SHP77 (cell line): ENCODE measurements around the gene TMEM63B.
"Not testable (repeated sequence)": the region's sequence is repeated elsewhere in the genome, so short reads cannot be mapped to it uniquely, and the experiment has no call there.

Experiments
- DNase-seq, 2 experiments: peaks; one replicate each; lab custom pipeline; 2025; lab: John Stamatoyannopoulos, UW

The TMEM63B gene

GRCh38 chr6:44127186-44128019 lies at the start of gene TMEM63B, which contains the start of gene MRPL14:
TMEM63B (plus strand) TSS chr6:44127554; CDS start chr6:44134585, 7,031 bp downstream.
MRPL14 (minus strand) TSS chr6:44127452; CDS start chr6:44116611, 10,841 bp downstream.
- DNase-seq: peak; percentile 40 to 73

- no peak for DNase-seq
Measured at GRCh38 chr6:44078219-44078826, 49.0 kb upstream of the TMEM63B start.

DNA sequence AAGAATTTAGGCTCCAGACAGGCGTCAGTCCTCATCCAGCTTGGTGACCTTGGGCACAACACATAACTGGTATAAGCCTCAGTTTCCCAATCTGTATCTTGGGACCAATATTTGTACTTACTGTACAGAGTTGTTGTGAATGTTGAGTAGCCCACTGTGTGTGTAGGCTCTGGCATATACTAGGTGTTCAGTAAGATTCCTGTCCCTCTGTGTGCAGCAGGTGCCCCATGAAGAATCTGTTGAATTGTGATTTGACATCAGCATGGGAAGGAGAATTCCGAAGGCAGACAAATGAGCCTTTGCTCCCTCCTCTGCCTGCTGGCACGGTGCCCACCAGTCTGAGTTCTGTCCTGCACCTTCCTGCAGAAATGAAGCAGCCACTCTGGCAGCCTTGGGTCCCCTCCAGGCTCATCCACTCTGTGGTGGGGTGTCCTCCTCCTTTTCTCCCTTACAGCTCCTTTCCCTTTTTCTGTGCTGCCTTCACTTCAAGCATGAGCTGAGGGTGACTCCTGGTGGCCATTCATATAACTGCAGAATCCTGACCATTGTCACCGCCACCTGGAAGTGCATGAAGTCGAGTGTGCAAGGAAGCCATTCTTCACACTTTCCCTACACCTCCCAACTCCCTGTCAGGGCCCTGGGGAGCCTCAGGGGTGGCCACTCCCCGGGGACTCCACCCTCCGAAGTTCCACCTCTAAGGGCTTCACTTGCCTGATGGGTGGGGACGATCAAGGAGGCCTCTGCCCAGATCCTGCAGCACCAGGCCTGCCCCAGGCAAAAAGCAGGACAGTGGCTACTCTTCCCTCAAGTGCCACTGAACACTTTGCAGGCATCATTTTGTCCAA lies 48.3 kb upstream of the TMEM63B start:
- DNase-seq: no peak

DNA sequence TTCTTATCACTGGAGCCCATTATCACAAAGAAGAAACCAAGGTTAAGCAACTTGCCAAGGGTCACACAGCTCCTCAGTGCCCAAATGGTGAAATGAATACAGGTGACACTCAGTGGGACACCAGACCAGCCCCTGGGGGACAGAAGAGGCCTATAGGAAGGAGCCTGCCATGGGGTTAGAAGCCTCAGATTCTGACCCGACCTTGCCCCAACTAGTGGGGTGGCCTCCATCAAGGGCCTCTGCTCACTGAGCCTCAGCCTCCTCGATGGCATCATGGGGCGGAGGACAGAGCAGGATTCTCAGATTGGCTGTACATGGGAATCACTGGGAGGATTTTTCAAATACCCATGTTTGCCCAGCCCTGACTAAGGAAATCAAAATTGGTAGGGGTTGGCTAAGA lies 47.7 kb upstream of the TMEM63B start:
- no peak for DNase-seq

DNA sequence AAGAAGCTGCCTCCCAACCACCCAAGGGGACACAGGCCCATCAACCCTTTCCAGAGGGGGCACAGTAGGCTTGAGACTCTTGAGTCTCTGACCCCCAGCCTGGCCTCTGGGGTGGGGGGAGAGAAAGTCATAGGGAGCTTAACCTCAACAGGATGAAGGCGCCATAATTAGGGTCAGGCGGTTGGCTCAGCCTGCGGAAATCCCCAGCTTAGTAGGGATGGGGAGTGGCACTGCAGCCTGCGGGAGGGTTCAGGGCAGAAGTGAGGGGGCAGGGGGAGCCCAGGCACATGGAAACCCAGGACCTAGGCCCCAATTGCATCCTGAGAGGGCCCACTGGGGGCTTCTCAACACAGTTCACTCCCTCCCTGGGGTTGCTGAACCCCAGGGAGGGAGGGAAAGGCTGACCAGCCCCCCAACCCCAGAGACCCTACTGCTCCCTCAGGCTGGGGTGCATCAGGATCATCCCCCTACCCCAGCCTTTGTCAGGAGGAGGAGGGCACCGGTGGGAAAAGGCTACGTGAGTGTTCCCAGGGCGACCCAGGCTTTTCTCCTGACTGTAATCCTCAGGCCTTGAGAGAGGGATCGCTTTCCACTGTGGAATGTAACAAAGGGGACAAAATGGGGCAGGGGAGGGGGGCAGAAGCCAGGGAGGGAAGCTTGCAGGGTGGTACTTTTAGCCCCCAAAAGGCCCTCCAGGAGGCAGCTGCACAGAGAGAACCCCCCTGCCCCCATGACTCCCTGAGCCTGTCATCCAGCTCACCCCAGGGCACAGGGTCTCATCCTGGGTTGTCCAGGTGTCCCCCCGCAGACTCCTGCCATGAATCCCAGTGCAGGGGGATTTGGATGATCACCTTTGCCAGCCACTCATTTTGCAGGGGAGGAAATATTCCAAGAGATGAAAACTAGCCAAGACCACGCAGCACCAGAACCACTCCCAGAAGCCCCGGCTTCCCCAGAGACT lies 46.5 kb upstream of the TMEM63B start:
- DNase-seq: no peak

- DNase-seq: no peak
Measured at GRCh38 chr6:44081753-44082152, 45.6 kb upstream of the TMEM63B start.

DNA sequence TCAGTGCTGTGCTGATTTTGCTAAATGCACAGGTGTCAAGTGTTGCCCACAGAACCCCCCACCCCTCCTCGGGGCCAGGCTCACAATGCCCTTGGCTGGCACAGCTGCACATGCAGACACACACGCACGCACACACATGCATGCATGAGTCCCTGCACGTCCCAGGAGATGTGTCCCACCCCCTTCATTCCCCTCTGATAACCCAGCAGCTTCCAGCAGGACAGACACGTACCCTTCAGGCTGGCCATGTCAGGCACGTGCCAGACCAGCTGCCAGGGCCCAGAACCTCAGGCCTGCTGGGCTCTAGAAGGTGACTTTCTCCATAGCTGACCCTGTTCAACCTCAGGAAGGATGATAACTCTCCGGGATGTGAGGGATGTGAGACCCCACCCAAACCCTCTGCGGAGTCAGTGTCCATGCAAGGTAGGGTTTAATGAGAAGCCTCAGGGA lies 44.5 kb upstream of the TMEM63B start:
- DNase-seq: no peak

DNA sequence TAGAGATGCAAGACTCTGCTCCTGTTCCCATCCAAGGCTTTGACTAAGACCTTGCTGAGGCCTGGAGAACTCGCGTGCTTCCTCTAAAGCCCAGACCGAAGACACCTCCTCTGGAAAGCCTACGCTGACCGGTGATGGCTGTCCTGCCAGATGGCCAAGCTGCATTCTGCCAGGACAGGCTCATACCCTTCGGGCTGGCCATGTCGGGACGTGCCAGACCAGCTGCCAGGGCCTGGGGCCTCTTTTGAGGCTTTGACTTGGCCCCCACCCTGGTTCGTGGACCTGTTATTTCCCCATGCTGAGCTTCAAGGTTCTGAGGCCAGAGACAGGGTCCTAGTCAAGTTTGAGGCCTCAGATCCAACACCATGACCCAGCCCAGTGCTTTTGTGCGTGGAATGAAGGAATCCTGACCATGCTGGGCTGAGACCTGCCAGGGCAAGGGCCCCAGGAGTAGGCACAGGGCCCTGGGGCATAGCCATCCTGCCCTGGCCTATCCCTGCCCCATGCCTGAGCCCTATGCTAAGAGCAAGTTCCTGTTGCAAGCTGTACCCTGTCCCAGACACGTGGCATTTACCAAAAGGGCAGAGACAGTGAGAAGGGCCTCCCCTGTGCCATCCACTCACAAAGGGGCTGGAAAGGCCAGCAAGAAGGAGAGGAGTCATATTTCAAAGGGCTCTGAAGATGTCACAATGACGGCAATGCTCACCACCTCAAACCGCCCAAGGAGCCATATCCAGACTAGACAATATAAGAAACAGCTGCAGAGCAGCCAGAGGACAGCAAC lies 42.9 kb upstream of the TMEM63B start:
- DNase-seq: no peak

DNA sequence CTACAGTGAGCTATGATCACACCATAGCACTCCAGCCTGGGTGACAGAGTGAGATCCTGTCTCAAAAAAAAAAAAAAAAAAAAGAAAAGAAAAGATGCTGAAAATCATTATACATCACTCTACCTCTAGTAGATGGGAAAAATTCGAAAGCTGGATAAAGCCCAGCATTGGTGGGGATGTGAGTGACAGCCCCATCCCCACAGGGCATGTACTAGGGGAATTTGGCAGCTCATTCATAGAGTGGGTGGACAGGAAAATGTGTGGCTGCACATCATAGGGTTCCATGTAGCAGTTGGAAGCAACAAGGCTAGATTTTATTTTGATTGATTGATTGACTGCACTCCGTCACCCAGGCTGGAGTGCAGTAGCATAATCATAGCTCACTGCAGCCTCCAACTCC lies 42.1 kb upstream of the TMEM63B start:
- DNase-seq: no peak

DNA sequence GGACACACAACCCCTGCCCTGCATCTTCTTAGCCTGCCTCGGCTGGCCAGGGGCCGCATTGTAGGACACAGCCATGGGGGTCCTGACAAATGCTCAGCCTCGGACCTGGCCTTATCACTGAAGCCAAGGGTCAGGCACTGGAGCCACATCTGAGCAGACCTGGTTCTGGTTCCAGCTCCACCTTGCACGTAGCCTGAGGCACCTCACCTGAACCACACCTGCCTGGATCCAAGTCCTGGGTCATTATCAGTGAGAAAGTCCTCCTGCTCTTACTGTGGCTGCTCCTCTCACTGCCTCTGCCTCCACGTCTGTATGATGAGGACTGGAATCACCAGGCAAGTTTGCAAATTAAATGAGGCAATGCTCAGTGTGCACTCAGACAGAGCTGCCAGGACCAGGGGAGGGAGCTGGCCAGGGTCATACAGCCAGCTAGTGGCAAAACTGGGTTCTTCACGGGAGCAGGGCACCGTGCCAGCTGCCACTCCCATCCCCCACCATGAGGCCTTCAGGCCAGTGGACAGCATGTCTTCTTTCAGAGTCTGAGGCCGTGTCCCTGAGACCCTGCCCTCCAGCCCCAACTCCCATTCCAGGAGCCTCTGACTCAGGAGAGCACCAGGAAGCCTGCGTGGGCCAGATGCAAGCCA lies 40.3 kb upstream of the TMEM63B start:
- no peak for DNase-seq

DNA sequence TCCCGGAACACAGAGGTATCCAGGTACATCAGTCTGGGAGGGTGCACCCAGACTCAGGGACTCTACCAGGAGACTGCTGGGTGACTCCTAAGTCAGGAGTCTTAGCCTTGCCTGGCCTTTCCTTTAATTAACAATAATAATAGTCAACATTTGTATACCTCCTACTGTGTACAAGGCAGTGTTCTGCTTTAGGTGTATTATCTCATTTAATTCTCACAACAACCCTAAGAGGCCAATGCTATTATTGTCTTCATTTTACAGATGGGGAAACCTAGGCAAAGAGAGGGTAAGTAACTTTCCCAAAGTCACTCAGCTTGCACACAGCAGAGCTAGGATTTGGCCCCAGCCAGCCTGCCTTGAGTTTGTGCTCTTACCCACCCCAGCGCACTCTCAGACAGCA lies 39.7 kb upstream of the TMEM63B start:
- no peak for DNase-seq

DNA sequence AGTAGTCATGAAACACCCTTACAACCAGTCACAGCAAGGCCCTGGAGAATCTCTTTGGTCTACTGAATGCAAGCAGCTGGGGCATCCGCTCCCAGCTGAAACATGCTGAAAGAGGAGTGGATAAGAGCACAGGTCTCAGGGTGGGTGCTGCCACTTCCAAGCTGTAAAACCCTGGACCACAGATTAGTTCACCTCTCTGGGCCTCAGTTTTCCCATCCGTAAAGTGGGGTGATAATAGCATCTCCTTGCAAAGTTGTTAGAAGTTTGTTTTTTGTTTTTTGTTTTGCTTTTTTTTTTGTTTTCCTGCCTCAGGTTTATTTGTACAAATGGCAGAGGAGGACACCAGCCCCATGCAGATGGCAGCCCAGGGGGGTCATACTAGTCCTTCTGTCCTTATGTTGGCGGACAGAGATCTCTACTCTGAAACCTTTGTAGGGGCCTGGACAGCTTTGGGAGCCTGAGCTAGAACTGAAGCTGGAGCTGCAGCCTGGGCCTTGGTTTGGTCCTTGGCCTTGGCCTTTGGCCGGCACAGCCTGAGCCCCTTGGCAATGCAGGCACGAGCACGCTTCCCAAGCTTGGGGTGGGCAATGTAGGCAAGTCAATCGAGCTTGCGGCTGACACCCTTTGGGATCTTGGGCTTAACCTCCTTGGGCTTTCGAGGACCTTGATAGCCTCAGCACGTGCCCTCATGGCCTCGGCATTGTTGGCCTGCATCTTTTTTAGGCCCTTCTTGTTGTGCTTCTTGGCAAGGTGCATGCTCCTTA lies 38.3 kb upstream of the TMEM63B start:
- no peak for DNase-seq

DNA sequence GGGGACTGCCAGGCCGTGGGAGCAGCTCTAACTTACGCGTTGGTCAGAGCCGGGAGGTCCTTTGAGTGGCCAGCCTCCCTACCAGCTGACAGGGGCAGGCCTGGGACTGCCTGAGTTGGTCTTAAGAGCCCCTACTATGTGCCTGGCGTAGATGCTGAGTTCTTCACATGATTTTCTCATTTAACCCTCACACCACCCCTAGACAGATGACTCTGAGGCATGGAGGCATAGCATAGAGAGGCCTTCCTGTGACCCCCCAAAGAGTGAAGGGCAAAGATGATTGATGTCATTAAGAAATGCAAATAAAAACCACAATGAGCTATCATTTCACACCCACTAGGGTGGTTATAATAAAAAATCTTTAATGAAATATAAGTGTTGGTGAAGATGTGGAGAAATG lies 36.9 kb upstream of the TMEM63B start:
- DNase-seq: no peak

- not testable (repeated sequence) for DNase-seq
Measured at GRCh38 chr6:44091356-44091755, 36.0 kb upstream of the TMEM63B start.

- DNase-seq: no peak
Measured at GRCh38 chr6:44091981-44092884, 35.1 kb upstream of the TMEM63B start.

- no peak for DNase-seq
Measured at GRCh38 chr6:44093066-44093465, 34.3 kb upstream of the TMEM63B start.

DNA sequence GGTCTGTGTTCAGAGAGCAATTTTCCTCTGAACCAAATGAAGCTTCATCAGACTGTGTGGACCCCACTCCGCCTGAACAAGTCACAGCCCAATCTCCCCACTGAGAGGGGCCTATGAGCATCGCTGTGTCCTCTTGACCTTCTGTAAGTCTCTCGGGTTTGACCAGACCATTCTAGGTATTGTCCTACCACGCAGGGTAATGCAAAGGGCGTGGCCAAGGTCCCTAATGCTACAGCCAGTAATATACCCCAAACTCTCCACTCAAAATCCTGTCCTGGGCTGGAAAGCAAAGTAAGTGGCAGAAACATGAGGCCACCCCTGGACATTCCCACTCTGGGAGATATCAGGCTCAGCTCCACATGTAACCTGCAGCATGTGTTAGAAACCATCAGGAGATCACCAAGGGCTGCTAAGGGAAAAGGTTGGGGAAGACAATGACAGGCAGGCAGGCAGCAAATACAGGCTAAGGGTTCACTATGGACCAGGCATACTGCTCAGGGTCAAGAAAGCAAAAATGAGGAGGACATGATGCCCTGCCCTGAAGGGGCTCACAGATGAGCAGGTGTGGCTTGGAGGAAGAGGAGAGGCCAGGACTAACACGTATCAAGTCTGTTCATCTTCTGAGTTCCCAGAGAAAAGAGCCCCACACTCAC lies 33.5 kb upstream of the TMEM63B start:
- DNase-seq: no peak
